Pancreas (tissue), 10 donors: ENCODE results near the gene ZDHHC11. TPM values are rescaled to one million over a fixed set of nuclear protein-coding genes. Genes with fewer than 3 reads are reported as not detected.
"Not testable (repeated sequence)": the region's sequence is repeated elsewhere in the genome, so short reads cannot be mapped to it uniquely, and the experiment has no call there.

Experiments
- ATAC-seq, 4 donors: fragments of 200-7000 bp; cut with Tn5 transposase; one replicate each; pipeline versions ENCODE4 v1.8.0 to v1.9.1; 2020; ENCODE audit warnings: mild to moderate bottlenecking in 4 of 4, moderate library complexity in 4 of 4
- DNase-seq, 6 donors: peaks; one replicate each; pipeline ENCODE4 v3.0.0-alpha.2; 2020
- FAIRE-seq: peaks from 2 replicates; lab custom pipeline; 2012; peaks lifted over from hg19 to GRCh38; lab: Jason Lieb, UNC
- H3K27ac ChIP-seq, 4 donors: fragments of 200-600 bp; sonication (generic); 1 replicate in 3 of 4; 2 replicates in 1 of 4; pipeline versions ENCODE4 v1.5.0 to v1.8.0; 2020
- H3K27me3 ChIP-seq, 4 donors: fragments of 200-600 bp; one replicate each; pipeline ENCODE4 v1.8.0; 2021
- H3K36me3 ChIP-seq, 3 donors: fragments of 200-600 bp; sonication (generic) in 1 of 3; one replicate each; pipeline versions ENCODE4 v1.5.0 to v1.8.0; 2020 to 2021
- H3K4me1 ChIP-seq, 3 donors: fragments of 200-600 bp; one replicate each; pipeline ENCODE4 v1.8.0; 2021
- H3K4me3 ChIP-seq, 4 donors: fragments of 200-600 bp; sonication (generic) in 2 of 4; one replicate each; pipeline versions ENCODE4 v1.5.0 to v1.8.0; 2020 to 2021
- H3K9me3 ChIP-seq, 4 donors: fragments of 200-600 bp; one replicate each; pipeline ENCODE4 v1.8.0; 2021
- CTCF ChIP-seq, 4 donors: fragments of 200-600 bp; sonication (generic) in 3 of 4; IDR thresholded peaks; one replicate each; pipeline versions ENCODE4 v1.5.0 to v1.8.0; 2021; ENCODE audit warnings: antibody characterized with exemption in 4 of 4
- WGBS, 2 donors: extraction: QIAGEN DNeasy Blood & Tissue Kit; methylation state at CpG; one replicate each; pipeline ENCODE4 v1.1.7; 2013; 5-methylcytosine and 5-hydroxymethylcytosine counted together
- intact Hi-C, 3 donors: fragments of 100-400 bp; cut with DNase I; formaldehyde crosslinking; loops; one replicate each; pipeline versions ENCODE4 v1.11.1 to v1.14.2; 2022
- polyA plus RNA-seq, 2 donors: library from polyadenylated mRNA; stranded (reverse); fragments of 200-250 nt; gene quantifications; one replicate each; pipeline ENCODE4 v1.2.3, GENCODE V29; 2013
- total RNA-seq, 6 donors: library from RNA; stranded (reverse); fragmentation: NEBNext Ultra II Directional in 4 of 6; extraction: Animal tissue kit (Norgen Biotek cat#: 25700) in 4 of 6; gene quantifications; one replicate each; pipeline versions ENCODE4 v1.2.1 to v1.2.4, GENCODE V29; 2021 to 2023
- donor health status: healthy with polysubstance abuse.
- donor health status: DM: no; HTN: no; CAD: no; lungs with moderate emphysema.
- donor health status: DM: no; HTN: no; CAD: no.
- donor health status: control.
- donor health status: control.
- donor health status: Bipolar disorder and iron deficiency.
- donor health status: DM: yes; HTN: yes; CAD: no.
- donor health status: DM: no; HTN: no; CAD: no.
- donor health status: DM: no; HTN: no; CAD: no.
- donor health status: DM: yes; HTN: yes; CAD: no.

The ZDHHC11 gene
- total and polyA plus RNA-seq, 8 donors, result 3.6 to 18.1 (median 7.8) TPM

- H3K27me3 ChIP-seq, result no peaks in the 10 kb centered on the region
- no peak for FAIRE-seq
Observed at GRCh38 chr5:815449-815848, 35.3 kb downstream of the ZDHHC11 start.

GRCh38 chr5:813575-813974 is 37.2 kb downstream of the ZDHHC11 start:
- 88% methylated on average over 5 of the region's 5 CpGs; no CpG with 5 or more reads in 1 of the 2 donors for whole genome bisulfite sequencing, 2 donors
- H3K27me3 ChIP-seq, FAIRE-seq, DNase-seq, H3K4me1 ChIP-seq, H3K4me3 ChIP-seq, H3K27ac ChIP-seq, intact Hi-C loops, H3K36me3 ChIP-seq, ATAC-seq, H3K9me3 ChIP-seq: not testable (repeated sequence)

More at GRCh38 chr5:815449-815848, 35.3 kb downstream of the ZDHHC11 start:
- 100% methylated on average over 3 of the region's 3 CpGs; no CpG with 5 or more reads in 1 of the 2 donors for WGBS, 2 donors
- Histone ChIP-seq H3K4me3 (no peak overlapping the region), H3K27ac (no peak overlapping the region), H3K36me3 (no peaks in the 10 kb centered on the region), H3K4me1 (no peaks in the 10 kb centered on the region), H3K9me3 (no peaks in the 10 kb centered on the region)
- intact Hi-C loops, result no loop called here
- TF ChIP-seq CTCF (IDR thresholded peaks at IDR 0.05), result no peak
- no peak for DNase-seq
- ATAC-seq, result no peak

GRCh38 chr5:811384-811783 is 39.4 kb downstream of the ZDHHC11 start:
- H3K9me3 ChIP-seq, DNase-seq, H3K27ac ChIP-seq, intact Hi-C loops, H3K4me1 ChIP-seq, H3K4me3 ChIP-seq, H3K36me3 ChIP-seq, H3K27me3 ChIP-seq, FAIRE-seq: not testable (repeated sequence)
- peak in 1 of 4 donors; percentile 44 for ATAC-seq
- WGBS, 2 donors, result 61 to 83% methylated on average over 6 to 8 of the region's 9 CpGs

- H3K4me1 ChIP-seq, ATAC-seq, H3K36me3 ChIP-seq, H3K4me3 ChIP-seq, intact Hi-C loops, DNase-seq, FAIRE-seq, H3K9me3 ChIP-seq, H3K27ac ChIP-seq, H3K27me3 ChIP-seq: not testable (repeated sequence)
- 71 to 94% methylated on average over 4 to 6 of the region's 10 CpGs for WGBS, 2 donors
Observed at GRCh38 chr5:807719-808514, 42.9 kb downstream of the ZDHHC11 start.

- Histone ChIP-seq H3K4me1 (peaks cover 0 to 5% (median 0%) of the 10 kb centered on the region in 3 donors), H3K4me3 (no peak overlapping the region), H3K27me3 (no peaks in the 10 kb centered on the region), H3K9me3 (no peaks in the 10 kb centered on the region), H3K36me3 (no peaks in the 10 kb centered on the region), H3K27ac (peak overlapping the region in 1 of 4 donors; percentile 2)
- intact Hi-C loops, result no loop called here
- peak; percentile 29 to 44 (median 38) for ATAC-seq
- FAIRE-seq, result no peak
- 68% methylated on average over 6 of the region's 6 CpGs; no CpG with 5 or more reads in 1 of the 2 donors for WGBS, 2 donors
- TF ChIP-seq CTCF (IDR thresholded peaks at IDR 0.05), result no peak
- no peak for DNase-seq
Observed at GRCh38 chr5:801472-801871, 49.3 kb downstream of the ZDHHC11 start.

- H3K36me3 ChIP-seq, DNase-seq, intact Hi-C loops, H3K4me1 ChIP-seq, FAIRE-seq, H3K9me3 ChIP-seq, H3K4me3 ChIP-seq, H3K27me3 ChIP-seq: not testable (repeated sequence)
- H3K27ac ChIP-seq, result peak overlapping the region in 1 of 4 donors; percentile 2
- ATAC-seq, result peak; percentile 84 to 96 (median 90)
- 36% methylated on average over 4 of the region's 4 CpGs; no CpG with 5 or more reads in 1 of the 2 donors for WGBS, 2 donors
Observed at GRCh38 chr5:801055-801454, 49.7 kb downstream of the ZDHHC11 start.

GRCh38 chr5:798505-799138 is 52.2 kb downstream of the ZDHHC11 start:
- not testable (repeated sequence) for FAIRE-seq, H3K9me3 ChIP-seq, ATAC-seq, H3K36me3 ChIP-seq, H3K27ac ChIP-seq, H3K27me3 ChIP-seq, H3K4me3 ChIP-seq, H3K4me1 ChIP-seq, DNase-seq
- 57 to 84% methylated on average over 3 to 6 of the region's 6 CpGs for WGBS, 2 donors
- intact Hi-C loops, result loop anchor here in 1 of 3 donors (5.0 kb wide), 1 partner anchor 86 kb away; no protein-coding TSS in a partner anchor

- intact Hi-C loops, result loop anchor here in 1 of 3 donors (5.0 kb wide), 1 partner anchor 86 kb away; no protein-coding TSS in a partner anchor
- not testable (repeated sequence) for H3K9me3 ChIP-seq, ATAC-seq, H3K27me3 ChIP-seq, H3K4me1 ChIP-seq, FAIRE-seq, H3K36me3 ChIP-seq, DNase-seq, H3K4me3 ChIP-seq, H3K27ac ChIP-seq
- WGBS, 2 donors, result 84 to 93% methylated on average over 2 to 3 of the region's 4 CpGs
Observed at GRCh38 chr5:797986-798385, 52.8 kb downstream of the ZDHHC11 start.

GRCh38 chr5:795873-796272 is 54.9 kb downstream of the ZDHHC11 start:
- not testable (repeated sequence) for H3K9me3 ChIP-seq, H3K27me3 ChIP-seq, H3K4me3 ChIP-seq, ATAC-seq, H3K4me1 ChIP-seq, H3K27ac ChIP-seq, H3K36me3 ChIP-seq, DNase-seq, FAIRE-seq
- intact Hi-C loops, result loop anchor here in 1 of 3 donors (5.0 kb wide), 1 partner anchor 84 kb away; no protein-coding TSS in a partner anchor
- 0 to 92% methylated on average over 1 of the region's 1 CpG for WGBS, 2 donors

- intact Hi-C loops, result loop anchor here in 1 of 3 donors (5.0 kb wide), 1 partner anchor 83 kb away; no protein-coding TSS in a partner anchor
- H3K27me3 ChIP-seq, H3K9me3 ChIP-seq, H3K4me1 ChIP-seq, H3K27ac ChIP-seq, ATAC-seq, H3K36me3 ChIP-seq, H3K4me3 ChIP-seq, FAIRE-seq, DNase-seq: not testable (repeated sequence)
- 95 to 96% methylated on average over 1 of the region's 1 CpG for WGBS, 2 donors
Observed at GRCh38 chr5:794948-795347, 55.8 kb downstream of the ZDHHC11 start.
